Stimulated activated naive CD4-positive, alpha-beta T cell treated with Interleukin-2 at 50 U/mL for 16 hours (primary cell): ENCODE measurements around the gene KCNT2.
"Not testable (repeated sequence)": the region's sequence is repeated elsewhere in the genome, so short reads cannot be mapped to it uniquely, and the experiment has no call there.

ENCODE experiments used
- DNase-seq: peaks from one replicate; lab custom pipeline; 2025; lab: John Stamatoyannopoulos, UW

The KCNT2 gene

DNA sequence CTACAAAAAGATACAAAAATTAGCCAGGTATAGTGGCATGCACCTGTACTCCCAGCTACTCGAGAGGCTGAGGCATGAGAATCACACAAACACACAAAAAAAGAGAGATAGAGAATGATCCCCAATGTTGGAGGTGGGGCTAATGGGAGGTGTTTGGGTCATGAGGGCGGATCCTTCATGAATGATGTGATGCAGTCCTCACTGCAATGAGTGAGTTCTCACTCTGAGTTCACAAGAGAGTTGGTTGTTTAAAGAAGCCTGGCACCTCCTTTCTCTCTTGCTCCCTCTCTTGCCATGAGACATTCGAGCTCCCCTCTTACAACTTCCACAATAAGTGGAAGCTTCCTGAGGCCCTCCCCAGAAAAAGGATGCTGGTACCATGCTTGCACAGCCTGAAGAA is 17.3 kb downstream of the KCNT2 start:
- DNase-seq, result no peak

DNA sequence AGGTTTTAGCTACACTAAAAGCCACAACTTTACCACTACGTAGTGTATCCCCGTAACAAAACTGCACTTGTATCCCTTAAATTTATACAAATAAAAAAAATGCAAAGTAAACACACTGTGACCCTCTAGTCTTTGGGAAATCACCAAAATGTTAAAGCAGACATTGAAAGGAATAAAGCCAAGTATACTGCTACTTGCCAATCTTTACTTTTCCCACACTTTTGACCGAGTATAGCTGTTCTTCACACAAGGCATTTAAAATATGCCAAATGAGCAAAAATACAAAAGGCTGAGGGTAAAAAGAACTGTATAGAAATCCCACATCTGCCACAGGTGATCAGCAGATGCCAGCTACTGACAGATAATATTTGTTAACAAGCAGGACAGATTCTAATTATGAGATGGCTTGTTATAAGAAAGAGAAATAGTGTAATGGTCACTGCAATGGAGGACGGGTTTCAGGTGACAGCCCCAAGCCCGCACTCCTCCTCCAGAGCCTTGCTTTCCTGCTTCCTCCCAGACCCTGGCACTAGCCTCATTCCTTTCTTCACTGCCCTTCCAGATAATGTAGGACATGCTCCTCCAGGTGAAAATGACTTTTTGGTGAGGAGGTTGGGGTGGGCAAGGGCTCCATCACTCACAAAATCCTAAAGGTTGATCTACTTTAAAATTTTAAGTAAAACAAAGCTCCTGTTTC is 18.1 kb downstream of the KCNT2 start:
- DNase-seq, result no peak

DNA sequence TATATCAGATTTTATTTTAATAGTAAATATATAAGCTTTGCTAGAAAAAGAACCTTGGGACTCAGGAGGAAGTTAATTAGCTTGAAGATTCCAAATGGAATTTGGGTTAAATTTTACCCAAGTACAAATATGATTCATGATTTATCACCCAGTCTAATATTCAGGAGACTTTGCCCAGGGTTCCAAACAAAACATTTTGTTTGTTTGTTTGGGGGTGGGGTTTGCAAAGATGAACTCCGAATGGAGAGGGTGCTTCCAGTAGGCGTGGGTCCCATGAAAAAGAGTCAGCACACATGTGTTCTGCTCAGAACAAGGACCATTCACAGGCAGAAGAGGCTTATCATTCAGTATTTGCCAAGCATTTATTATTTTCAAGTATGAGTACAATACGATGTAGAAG is 23.5 kb downstream of the KCNT2 start:
- DNase-seq, result no peak

DNA sequence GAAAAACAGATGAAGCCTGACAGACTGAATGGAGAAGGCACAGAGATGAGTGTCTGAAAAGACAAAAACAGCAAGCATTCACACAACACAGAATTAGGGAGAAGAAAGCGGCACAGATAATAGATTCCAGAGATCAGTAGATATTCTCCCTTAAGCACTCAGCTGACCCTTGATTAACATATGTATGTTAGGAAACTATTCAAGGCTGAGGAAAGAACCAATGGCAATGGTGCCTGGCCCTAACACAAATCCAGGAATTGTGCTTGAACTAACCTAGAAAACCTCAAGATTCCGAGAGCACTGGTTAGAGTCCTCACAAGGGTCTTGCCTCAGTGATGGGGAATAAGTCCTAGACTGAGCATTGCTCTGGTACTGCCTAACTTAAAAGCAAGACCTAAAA is 30.9 kb downstream of the KCNT2 start:
- no peak for DNase-seq

DNA sequence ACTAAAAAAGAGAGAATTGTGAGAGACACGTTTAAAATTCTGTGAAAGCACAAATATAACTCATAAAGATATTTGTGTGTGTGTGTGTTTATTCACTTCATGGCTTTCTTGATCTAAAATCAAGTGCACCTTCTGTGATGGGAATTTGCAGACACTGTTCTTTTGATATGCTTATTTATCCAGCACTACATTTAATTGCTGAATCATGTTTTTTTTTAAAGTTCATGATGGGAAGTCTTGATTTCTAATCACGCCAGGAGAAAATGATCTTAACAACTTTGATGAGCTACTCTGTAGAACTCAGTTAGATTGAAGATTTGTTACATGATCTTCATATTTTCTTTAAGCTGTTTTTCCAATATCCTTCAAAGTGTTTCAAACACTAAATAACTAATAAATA is 35.0 kb downstream of the KCNT2 start:
- DNase-seq, result no peak

DNA sequence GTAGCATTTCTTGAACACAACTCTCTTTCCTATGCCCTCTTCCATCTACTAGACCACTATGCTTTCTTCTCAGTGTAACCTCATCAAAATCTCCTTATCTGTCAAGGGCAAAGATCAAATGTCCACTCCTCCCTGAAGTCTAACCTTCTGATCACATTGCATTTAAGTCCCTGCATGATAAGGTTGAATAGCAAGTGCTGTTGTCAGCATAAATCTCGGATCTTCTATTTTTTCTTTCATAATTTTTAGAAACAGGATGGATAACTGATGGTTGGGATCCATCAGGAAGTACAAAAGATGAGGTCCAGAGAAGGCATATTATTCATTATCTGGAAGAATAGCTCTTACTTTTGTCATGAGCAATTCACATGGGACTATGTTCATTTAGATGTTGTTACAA is 41.0 kb downstream of the KCNT2 start:
- no peak for DNase-seq

DNA sequence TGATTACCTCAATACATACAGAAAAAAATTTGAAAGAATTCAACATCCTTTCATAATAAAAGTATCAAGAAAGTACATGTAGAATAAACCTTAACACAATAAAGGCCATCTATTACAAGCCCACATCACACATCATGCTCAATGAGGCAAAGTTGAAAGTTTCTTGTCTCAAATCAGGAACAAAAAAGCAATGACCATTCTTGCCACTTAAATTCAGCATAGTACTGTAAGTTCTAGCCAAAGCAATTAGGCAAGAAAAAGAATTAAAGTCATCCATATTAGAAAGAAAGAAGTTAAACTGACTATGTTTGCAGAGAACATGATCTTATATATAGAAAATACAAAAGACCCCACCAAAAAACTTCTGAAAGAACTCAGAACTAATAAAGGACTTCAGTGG is 44.5 kb downstream of the KCNT2 start:
- no peak for DNase-seq

DNA sequence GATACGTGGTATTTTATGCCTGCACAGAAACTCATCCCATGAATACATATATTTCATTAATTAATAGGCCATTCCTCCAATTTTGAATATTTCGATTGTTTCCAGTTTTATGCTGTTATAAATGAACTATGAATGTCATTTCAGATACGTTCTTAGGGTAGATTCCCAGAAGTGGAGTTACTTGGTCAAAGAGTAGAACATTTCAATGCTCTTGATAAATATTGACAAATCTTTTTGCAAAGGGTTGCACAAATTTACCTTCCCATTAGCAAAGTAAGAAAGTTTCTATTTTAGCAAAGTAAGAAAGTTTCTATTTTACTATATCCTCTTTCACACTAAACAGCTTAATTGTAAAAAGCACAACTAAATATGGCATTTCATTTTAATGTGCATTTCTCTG is 48.9 kb downstream of the KCNT2 start:
- DNase-seq, result no peak

DNA sequence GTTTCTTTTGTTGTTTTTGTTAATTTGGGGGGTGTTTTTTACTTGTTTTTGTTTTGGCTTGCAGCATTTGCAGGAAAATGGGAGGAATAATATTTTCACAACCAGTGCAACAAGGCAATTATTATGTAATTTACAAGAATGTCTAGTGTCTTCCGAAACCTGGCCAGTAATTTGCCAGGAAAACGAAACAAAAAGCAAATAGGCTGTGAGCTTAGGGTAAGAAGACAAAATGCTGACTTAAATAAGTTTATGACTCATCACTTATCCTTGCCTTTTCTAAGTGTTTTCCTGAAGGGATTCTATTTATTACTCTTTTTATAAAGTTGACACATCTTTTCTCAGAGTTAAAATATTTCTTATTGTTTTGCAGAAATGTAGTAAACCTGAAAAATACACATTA is 49.8 kb downstream of the KCNT2 start:
- no peak for DNase-seq

DNA sequence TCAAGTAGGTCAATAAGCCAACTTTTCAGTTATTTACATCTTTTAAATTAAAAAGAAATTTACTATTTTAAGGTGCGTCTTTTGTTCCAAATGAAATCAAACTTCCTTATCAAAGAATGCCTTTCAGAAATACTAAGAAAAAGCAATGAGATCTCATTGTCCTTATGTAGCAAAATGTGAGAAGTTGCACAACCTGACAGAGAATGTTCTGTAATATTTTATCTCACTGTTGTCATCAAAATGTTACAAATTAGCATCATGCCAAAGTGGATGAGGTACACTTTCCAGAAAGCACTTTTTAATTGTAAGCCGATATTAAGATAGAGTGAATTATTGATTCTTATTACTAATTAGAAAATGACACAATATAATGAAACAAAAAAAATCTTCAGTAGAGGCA is 50.4 kb downstream of the KCNT2 start:
- DNase-seq, result no peak

DNA sequence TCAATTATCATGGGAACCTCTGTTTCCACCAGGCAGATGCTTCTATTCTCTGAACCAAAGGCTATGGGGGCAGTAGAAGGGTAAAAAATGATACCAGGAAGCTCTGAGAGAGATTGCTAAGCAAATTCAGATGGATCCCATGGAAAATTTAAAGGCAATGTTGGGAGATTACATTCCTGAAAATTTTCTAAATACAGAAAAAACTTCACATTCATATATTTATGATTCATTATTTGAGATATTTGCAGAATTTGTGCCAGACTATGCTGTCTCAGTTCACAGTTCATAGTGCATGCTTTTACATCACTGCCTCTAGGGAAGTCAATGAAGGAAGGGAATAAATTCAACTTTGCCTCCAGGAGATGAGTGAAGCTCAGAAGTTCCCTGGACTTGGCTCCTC is 57.5 kb downstream of the KCNT2 start:
- no peak for DNase-seq

DNA sequence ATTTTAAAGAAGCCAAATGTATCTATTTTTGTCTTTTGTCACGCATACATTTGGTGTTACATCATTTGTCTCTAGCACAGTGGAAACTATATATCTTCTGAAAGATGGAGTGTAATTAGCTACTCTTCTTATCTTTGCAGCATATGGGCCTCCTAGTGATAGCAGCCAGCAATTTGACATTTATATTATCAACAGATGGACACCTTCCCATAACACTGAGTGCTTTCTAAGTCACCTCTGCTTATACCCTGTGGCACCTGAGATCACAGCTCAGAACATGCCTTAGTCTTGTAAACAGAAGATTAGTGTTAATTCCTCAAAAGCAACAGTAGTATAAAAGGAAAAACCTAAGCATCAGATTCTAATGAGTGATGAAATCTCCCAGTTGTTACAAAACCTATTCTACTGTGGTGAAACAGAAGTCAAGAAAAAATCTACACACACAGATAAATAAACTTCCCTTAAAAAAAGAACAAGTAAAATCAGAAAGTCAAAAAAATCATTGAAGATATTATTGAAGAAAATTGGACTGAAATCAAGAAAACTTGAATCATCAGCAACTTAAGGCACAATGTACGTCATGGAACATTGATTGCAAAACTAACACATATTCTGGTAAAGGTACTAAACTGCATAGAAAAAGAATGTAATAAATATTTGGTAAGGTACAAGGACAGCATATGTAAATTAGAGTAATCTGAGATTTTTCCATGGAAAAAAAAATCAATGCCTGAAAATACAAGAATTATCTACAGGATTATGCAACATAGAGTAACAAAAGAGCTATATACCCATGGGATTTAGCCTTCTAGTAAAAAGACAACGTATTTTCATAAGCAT is 61.7 kb downstream of the KCNT2 start:
- DNase-seq, result no peak

DNA sequence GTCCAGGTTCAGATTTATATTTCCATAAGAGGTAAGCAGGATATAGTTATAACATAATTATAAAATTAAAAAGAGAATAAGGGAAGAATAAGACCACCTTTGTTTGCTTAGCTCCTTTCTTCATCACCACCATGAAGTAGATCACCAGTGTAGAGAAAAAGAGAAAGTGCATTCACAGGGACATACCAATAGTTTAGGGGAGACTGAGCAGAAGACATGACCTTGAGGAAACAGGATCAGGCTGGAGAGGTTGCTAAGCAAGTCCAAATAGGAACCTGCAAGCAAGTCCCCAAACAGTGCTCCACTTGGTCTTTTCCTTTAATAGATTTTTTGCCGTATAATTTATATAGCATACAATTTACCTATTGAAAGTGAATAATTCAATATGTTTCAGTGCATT is 63.0 kb downstream of the KCNT2 start:
- DNase-seq, result no peak

DNA sequence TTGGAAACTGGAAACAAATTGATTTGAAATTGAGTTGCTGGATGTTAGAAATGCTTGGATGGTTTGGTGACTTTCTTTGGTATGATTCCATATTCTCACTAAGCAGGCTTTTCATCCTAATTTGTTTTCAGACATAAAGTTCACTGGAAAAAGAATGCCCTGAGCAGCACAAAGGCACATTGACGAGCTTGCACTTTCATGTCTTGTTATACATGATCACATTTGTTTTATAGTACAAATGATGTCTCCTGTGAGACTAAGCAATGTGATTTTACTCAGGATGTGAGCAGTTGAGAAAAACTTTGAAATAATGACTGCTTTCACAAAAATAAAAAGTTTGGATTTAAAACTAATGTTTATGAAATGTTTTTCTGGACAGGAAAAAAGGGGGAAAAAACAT is 63.6 kb downstream of the KCNT2 start:
- no peak for DNase-seq

DNA sequence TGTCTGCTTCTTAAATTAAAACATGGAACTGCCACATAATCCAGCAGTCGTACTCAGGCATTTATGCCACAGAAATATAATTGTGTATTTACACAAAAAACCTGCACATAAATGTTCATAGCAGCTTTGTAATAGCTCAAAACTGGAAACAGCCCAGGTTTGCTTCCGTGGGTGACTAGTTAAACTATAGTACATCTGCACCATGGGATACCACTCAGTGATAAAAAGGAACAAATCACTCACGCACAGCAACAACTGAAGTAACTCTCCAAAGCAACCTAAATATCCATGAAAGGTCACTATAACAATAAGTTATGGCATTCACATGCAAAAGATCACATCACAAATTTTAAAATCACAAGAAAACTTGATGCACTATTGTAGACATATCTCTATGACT is 64.4 kb downstream of the KCNT2 start:
- no peak for DNase-seq

DNA sequence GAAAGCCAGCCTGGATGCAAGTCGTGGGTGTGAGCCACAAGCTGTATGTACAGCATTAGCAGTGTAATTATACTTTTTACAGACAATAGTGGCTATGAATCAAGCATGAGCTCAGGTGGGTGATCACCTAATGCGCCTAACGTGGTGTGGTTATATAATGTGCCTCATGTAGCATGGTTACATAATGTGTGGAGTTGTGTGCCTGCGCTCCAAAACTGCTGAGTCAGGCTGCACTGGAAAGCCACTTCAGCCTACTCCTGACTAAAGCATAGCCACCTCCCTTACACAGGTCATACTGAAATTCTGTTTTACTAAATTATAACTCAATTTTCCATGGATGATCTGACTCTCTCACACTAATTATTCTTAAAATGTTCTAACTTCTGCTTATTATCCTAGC is 69.8 kb downstream of the KCNT2 start:
- DNase-seq, result no peak

DNA sequence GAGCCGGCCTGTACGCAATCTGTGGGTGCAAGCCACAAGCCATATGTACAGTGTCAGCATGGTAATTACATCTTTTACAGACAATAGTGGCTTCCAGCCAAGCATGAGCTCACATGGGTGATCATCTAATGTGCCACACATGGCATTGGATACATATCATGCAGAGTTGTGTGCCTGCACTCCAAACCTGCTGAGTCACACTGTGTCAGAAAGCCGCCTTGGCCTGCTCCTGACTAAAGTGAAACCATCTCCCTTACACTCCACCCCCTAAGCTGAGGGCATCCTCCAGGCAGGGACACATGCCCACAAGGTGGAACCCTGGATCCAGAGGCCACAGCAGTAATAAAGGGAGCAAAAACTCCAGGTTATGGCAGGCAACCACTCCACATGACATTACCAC is 72.5 kb downstream of the KCNT2 start:
- DNase-seq, result no peak

DNA sequence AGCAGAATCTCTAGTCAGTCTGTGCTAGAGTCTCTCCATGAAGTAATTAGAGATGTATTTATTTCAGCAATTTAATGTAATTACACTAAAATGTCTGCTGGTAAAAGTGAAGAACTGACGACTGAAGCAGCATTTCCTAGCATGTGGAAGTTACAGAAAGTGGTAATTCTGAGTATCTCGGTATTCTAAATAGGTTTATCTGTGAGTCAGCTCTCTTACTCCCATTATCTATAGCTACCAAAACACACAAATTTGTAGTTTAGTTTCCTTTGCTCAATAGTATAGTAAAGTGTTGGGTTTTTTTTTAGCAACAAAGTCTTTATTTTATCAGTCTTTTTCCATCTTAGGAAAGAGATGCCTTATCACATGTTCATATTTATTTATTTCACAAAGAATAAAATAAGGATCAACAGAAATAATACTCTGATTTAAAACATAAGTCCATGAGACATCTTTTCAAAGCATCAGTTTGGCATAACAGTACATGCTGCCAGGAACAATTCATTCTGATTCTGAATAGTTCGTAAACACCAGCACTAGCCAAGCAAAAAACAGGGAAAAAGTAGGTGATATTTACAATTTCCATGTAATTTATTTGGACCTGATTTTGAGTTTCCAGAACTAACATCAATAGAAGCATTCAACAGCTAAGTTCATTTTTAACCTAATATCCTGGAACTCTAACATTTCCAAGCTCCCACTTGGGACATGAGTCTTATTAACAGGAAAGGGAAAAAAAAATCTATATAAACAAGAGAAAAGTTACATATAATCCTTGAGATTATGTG is 76.3 kb downstream of the KCNT2 start:
- DNase-seq, result no peak

DNA sequence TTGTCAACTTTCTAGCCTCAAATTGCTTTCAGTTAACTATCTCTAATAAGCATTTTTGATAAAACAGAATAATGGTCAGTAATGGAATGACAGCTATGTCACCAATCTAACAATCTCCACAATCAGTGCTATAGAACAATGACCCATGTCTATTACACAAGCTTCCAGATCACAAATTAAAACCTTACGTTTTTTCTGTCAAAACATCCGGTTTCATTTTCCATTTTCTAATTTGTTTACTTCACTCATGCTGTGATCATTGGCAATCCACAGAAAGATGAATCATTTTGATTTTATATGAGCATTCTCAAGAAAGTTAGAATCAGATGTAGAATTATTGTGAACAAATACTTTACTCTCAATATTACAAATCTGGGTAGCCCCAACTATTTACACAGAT is 80.3 kb downstream of the KCNT2 start:
- no peak for DNase-seq

DNA sequence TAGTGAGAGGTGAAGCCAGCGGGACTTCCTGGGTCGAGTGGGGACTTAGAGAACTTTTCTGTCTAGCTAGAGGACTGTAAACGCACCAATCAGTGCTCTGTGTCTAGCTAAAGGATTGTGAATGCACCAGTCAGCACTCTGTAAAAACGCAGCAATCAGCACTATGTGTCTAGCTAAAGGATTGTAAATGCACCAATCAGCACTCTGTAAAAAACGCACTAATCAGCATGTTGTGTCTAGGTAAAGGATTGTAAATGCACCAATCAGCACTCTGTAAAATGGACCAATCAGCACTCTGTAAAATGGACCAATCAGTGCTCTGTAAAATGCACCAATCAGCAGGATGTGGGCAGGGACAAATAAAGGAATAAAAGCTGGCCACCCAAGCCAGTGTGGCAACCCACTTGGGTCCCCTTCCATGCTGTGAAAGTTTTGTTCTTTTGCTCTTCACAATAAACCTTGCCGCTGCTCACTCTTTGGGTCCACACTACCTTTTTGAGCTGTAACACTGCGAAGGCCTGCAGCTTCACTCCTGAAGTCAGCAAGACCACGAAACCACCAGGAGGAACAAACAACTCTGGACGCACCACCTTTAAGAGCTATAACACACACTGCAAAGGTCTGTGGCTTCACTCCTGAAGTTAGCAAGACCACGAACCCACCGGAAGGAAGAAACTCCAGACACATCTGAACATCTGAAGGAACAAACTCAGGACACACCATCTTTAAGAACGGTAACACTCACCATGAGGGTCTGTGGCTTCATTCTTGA is 85.5 kb downstream of the KCNT2 start:
- DNase-seq, result not testable (repeated sequence)

DNA sequence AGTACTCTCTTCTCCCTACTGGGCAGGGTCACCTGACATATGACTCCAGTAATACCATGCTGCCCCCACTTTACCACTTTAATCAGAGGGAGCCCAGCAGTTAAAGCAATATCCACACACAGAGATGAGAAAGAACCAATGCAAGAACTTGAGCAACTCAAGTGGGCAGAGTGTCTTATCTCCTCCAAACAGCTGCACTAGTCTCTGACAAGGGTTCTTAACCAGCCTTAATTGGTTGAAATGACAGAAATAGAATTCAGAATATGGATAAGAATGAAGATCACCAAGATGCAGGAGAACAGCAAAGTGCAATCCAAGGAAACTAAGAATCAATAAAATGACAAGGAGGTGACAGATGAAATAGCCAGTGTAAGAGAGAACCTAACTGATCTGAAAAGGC is 91.0 kb downstream of the KCNT2 start:
- no peak for DNase-seq

DNA sequence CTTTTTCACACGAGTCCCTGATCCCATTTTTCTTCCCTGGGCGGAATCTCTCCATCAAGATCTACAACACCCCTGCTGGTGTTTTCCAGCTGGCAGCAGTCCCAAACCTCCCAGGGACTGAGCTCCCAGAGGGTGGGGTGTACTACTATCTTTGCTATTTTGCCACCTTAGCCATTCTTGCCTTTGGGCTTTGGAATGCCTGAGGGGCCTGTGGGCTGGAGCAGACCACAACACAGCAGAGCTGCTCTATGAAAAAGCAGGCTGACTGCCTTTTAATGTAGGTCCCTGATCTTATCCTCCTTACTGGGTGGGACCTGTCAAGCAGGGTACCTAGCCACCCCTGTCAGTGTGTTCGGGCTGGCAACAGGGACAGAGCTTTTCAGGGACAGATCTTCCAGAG is 91.9 kb downstream of the KCNT2 start:
- DNase-seq, result no peak
